HG03378 (cell line): ENCODE data around the gene CCDC170.
"Not testable (repeated sequence)": the region's sequence is repeated elsewhere in the genome, so short reads cannot be mapped to it uniquely, and the experiment has no call there.

ENCODE experiments used
- ATAC-seq: cut with Tn5 transposase; IDR thresholded peaks from one replicate; pipeline ENCODE4 v1.9.1; 2021; ENCODE audit warnings: mild to moderate bottlenecking, moderate library complexity; ENCODE audit not compliant: unreplicated experiment

Gene CCDC170

GRCh38 chr6:151493161-151493803 is 535 bp upstream of the CCDC170 start:
- no peak for ATAC-seq

- no peak for ATAC-seq
Measured at GRCh38 chr6:151494235-151494935, 568 bp downstream of the CCDC170 start.

GRCh38 chr6:151494936-151495320 is 1.1 kb downstream of the CCDC170 start:
- ATAC-seq = no peak

GRCh38 chr6:151495380-151495779 is 1.6 kb downstream of the CCDC170 start:
- no peak for ATAC-seq

GRCh38 chr6:151497905-151498304 is 4.1 kb downstream of the CCDC170 start:
- peak; percentile 33 for ATAC-seq

- ATAC-seq = peak; percentile 83
Measured at GRCh38 chr6:151498327-151498726, 4.5 kb downstream of the CCDC170 start.

- ATAC-seq = no peak
Measured at GRCh38 chr6:151499551-151499950, 5.7 kb downstream of the CCDC170 start.

GRCh38 chr6:151501511-151502136 is 7.8 kb downstream of the CCDC170 start:
- ATAC-seq = no peak

- no peak for ATAC-seq
Measured at GRCh38 chr6:151502499-151502898, 8.7 kb downstream of the CCDC170 start.

- ATAC-seq = no peak
Measured at GRCh38 chr6:151506761-151507160, 12.9 kb downstream of the CCDC170 start.

- ATAC-seq = no peak
Measured at GRCh38 chr6:151509048-151509447, 15.2 kb downstream of the CCDC170 start.

- no peak for ATAC-seq
Measured at GRCh38 chr6:151512481-151512880, 18.7 kb downstream of the CCDC170 start.

GRCh38 chr6:151514000-151514730 is 20.3 kb downstream of the CCDC170 start:
- ATAC-seq = no peak

GRCh38 chr6:151518992-151519391 is 25.2 kb downstream of the CCDC170 start:
- not testable (repeated sequence) for ATAC-seq

- ATAC-seq = no peak
Measured at GRCh38 chr6:151523034-151523433, 29.2 kb downstream of the CCDC170 start.

GRCh38 chr6:151524059-151524458 is 30.2 kb downstream of the CCDC170 start:
- no peak for ATAC-seq

GRCh38 chr6:151534576-151534975 is 40.8 kb downstream of the CCDC170 start:
- no peak for ATAC-seq

- no peak for ATAC-seq
Measured at GRCh38 chr6:151535476-151536187, 41.8 kb downstream of the CCDC170 start.

- no peak for ATAC-seq
Measured at GRCh38 chr6:151536188-151536479, 42.3 kb downstream of the CCDC170 start.

GRCh38 chr6:151537556-151537955 is 43.7 kb downstream of the CCDC170 start:
- ATAC-seq = no peak
